ENCODE measurements around the gene NBPF1. TPM values are rescaled to one million over a fixed set of nuclear protein-coding genes. Genes with fewer than 3 reads are reported as not detected.
A peak's percentile ranks its signal among the peaks of the same experiment; 100 is the strongest.
"Not testable (repeated sequence)": the region's sequence is repeated elsewhere in the genome, so short reads cannot be mapped to it uniquely, and the experiment has no call there.

NBPF1 gene
- total RNA-seq, 2 donors from 2014 or later, result 39.2 to 42.5 TPM

- H3K4me3 Mint-ChIP-seq; H3K36me3 ChIP-seq (ENCODE audit: control insufficient read depth, insufficient read depth, low read length); H3K9ac ChIP-seq (ENCODE audit: extremely low read depth, low read length, poor library complexity, severe bottlenecking); H3K27me3 Mint-ChIP-seq (ENCODE audit: insufficient read depth); H3K9me3 ChIP-seq (ENCODE audit: control insufficient read depth, low read length); H3K4me1 ChIP-seq (ENCODE audit: control insufficient read depth, insufficient read depth, low read length); H3K36me3 Mint-ChIP-seq (ENCODE audit: low read depth); H3K27ac Mint-ChIP-seq; H3K4me3 ChIP-seq (ENCODE audit: low read length); H3K27me3 ChIP-seq (ENCODE audit: control insufficient read depth, insufficient read depth, low read length, poor library complexity, severe bottlenecking); DNase-seq; H3K4me1 Mint-ChIP-seq; H3K27ac ChIP-seq (ENCODE audit: low read depth, low read length); H3K9me3 Mint-ChIP-seq: not testable (repeated sequence)
- WGBS, 2 experiments (ENCODE audit: insufficient coverage in 1 of 2, insufficient read length in 1 of 2), result no CpG with 5 or more reads among the region's 1 CpG
These were observed 48.0 kb downstream of the NBPF1 start for GRCh38 chr1:16565324-16565723.

GRCh38 chr1:16561035-16561434, 52.3 kb downstream of the NBPF1 start:
- H3K36me3 Mint-ChIP-seq (ENCODE audit: low read depth); H3K36me3 ChIP-seq (ENCODE audit: control insufficient read depth, insufficient read depth, low read length); H3K4me1 ChIP-seq (ENCODE audit: control insufficient read depth, insufficient read depth, low read length); H3K9me3 ChIP-seq (ENCODE audit: control insufficient read depth, low read length); H3K9ac ChIP-seq (ENCODE audit: extremely low read depth, low read length, poor library complexity, severe bottlenecking); H3K27me3 ChIP-seq (ENCODE audit: control insufficient read depth, insufficient read depth, low read length, poor library complexity, severe bottlenecking); H3K9me3 Mint-ChIP-seq; H3K27me3 Mint-ChIP-seq (ENCODE audit: insufficient read depth); H3K27ac ChIP-seq (ENCODE audit: low read depth, low read length); H3K4me3 Mint-ChIP-seq; H3K27ac Mint-ChIP-seq; H3K4me1 Mint-ChIP-seq; H3K4me3 ChIP-seq (ENCODE audit: low read length): not testable (repeated sequence)
- WGBS, 2 experiments (ENCODE audit: insufficient coverage in 1 of 2, insufficient read length in 1 of 2), result 80% methylated on average over 1 of the region's 4 CpGs; no CpG with 5 or more reads in 1 of the 2 experiments
- peak; percentile 17 for DNase-seq

GRCh38 chr1:16560498-16560897, 52.9 kb downstream of the NBPF1 start:
- H3K27ac Mint-ChIP-seq; H3K4me3 ChIP-seq (ENCODE audit: low read length); H3K4me3 Mint-ChIP-seq; H3K4me1 ChIP-seq (ENCODE audit: control insufficient read depth, insufficient read depth, low read length); H3K36me3 Mint-ChIP-seq (ENCODE audit: low read depth); H3K27me3 ChIP-seq (ENCODE audit: control insufficient read depth, insufficient read depth, low read length, poor library complexity, severe bottlenecking); H3K27me3 Mint-ChIP-seq (ENCODE audit: insufficient read depth); H3K9me3 Mint-ChIP-seq; H3K27ac ChIP-seq (ENCODE audit: low read depth, low read length); H3K36me3 ChIP-seq (ENCODE audit: control insufficient read depth, insufficient read depth, low read length); H3K9me3 ChIP-seq (ENCODE audit: control insufficient read depth, low read length); DNase-seq; H3K9ac ChIP-seq (ENCODE audit: extremely low read depth, low read length, poor library complexity, severe bottlenecking); H3K4me1 Mint-ChIP-seq: not testable (repeated sequence)
- 87% methylated on average over 3 of the region's 6 CpGs; no CpG with 5 or more reads in 1 of the 2 experiments for whole genome bisulfite sequencing, 2 experiments (ENCODE audit: insufficient coverage in 1 of 2, insufficient read length in 1 of 2)

- not testable (repeated sequence) for H3K4me1 ChIP-seq (ENCODE audit: control insufficient read depth, insufficient read depth, low read length); H3K36me3 ChIP-seq (ENCODE audit: control insufficient read depth, insufficient read depth, low read length); H3K4me3 Mint-ChIP-seq; H3K9me3 ChIP-seq (ENCODE audit: control insufficient read depth, low read length); H3K4me3 ChIP-seq (ENCODE audit: low read length); H3K27me3 ChIP-seq (ENCODE audit: control insufficient read depth, insufficient read depth, low read length, poor library complexity, severe bottlenecking); H3K9me3 Mint-ChIP-seq; H3K36me3 Mint-ChIP-seq (ENCODE audit: low read depth); H3K4me1 Mint-ChIP-seq; H3K27ac ChIP-seq (ENCODE audit: low read depth, low read length); H3K9ac ChIP-seq (ENCODE audit: extremely low read depth, low read length, poor library complexity, severe bottlenecking); DNase-seq; H3K27me3 Mint-ChIP-seq (ENCODE audit: insufficient read depth); H3K27ac Mint-ChIP-seq
- no CpG with 5 or more reads among the region's 5 CpGs for WGBS, 2 experiments (ENCODE audit: insufficient coverage in 1 of 2, insufficient read length in 1 of 2)
These were observed 53.7 kb downstream of the NBPF1 start for GRCh38 chr1:16559688-16560087.

GRCh38 chr1:16557034-16557433, 56.3 kb downstream of the NBPF1 start:
- H3K9me3 ChIP-seq (ENCODE audit: control insufficient read depth, low read length), result not testable (repeated sequence)

GRCh38 chr1:16553244-16553643, 60.1 kb downstream of the NBPF1 start:
- H3K9ac ChIP-seq (ENCODE audit: extremely low read depth, low read length, poor library complexity, severe bottlenecking); DNase-seq; H3K9me3 ChIP-seq (ENCODE audit: control insufficient read depth, low read length); H3K27ac Mint-ChIP-seq; H3K27ac ChIP-seq (ENCODE audit: low read depth, low read length); H3K27me3 ChIP-seq (ENCODE audit: control insufficient read depth, insufficient read depth, low read length, poor library complexity, severe bottlenecking); H3K27me3 Mint-ChIP-seq (ENCODE audit: insufficient read depth); H3K4me3 ChIP-seq (ENCODE audit: low read length); H3K36me3 Mint-ChIP-seq (ENCODE audit: low read depth); H3K4me1 Mint-ChIP-seq; H3K4me3 Mint-ChIP-seq; H3K36me3 ChIP-seq (ENCODE audit: control insufficient read depth, insufficient read depth, low read length); H3K9me3 Mint-ChIP-seq; H3K4me1 ChIP-seq (ENCODE audit: control insufficient read depth, insufficient read depth, low read length): not testable (repeated sequence)
- 95 to 100% methylated on average over 3 to 8 of the region's 11 CpGs for WGBS, 2 experiments (ENCODE audit: insufficient coverage in 1 of 2, insufficient read length in 1 of 2)

More at GRCh38 chr1:16557034-16557433, 56.3 kb downstream of the NBPF1 start:
- not testable (repeated sequence) for H3K36me3 ChIP-seq (ENCODE audit: control insufficient read depth, insufficient read depth, low read length); H3K36me3 Mint-ChIP-seq (ENCODE audit: low read depth); H3K27ac ChIP-seq (ENCODE audit: low read depth, low read length); H3K4me1 ChIP-seq (ENCODE audit: control insufficient read depth, insufficient read depth, low read length); H3K27me3 Mint-ChIP-seq (ENCODE audit: insufficient read depth); H3K4me1 Mint-ChIP-seq; H3K9ac ChIP-seq (ENCODE audit: extremely low read depth, low read length, poor library complexity, severe bottlenecking); H3K27me3 ChIP-seq (ENCODE audit: control insufficient read depth, insufficient read depth, low read length, poor library complexity, severe bottlenecking); H3K4me3 Mint-ChIP-seq; H3K4me3 ChIP-seq (ENCODE audit: low read length); H3K27ac Mint-ChIP-seq; H3K9me3 Mint-ChIP-seq; DNase-seq
- no CpG with 5 or more reads among the region's 3 CpGs for WGBS, 2 experiments (ENCODE audit: insufficient coverage in 1 of 2, insufficient read length in 1 of 2)

- not testable (repeated sequence) for H3K27ac ChIP-seq (ENCODE audit: low read depth, low read length); H3K4me1 ChIP-seq (ENCODE audit: control insufficient read depth, insufficient read depth, low read length); H3K36me3 ChIP-seq (ENCODE audit: control insufficient read depth, insufficient read depth, low read length); H3K9ac ChIP-seq (ENCODE audit: extremely low read depth, low read length, poor library complexity, severe bottlenecking); H3K9me3 ChIP-seq (ENCODE audit: control insufficient read depth, low read length); DNase-seq; H3K9me3 Mint-ChIP-seq; H3K27me3 ChIP-seq (ENCODE audit: control insufficient read depth, insufficient read depth, low read length, poor library complexity, severe bottlenecking); H3K4me3 ChIP-seq (ENCODE audit: low read length); H3K4me3 Mint-ChIP-seq; H3K27me3 Mint-ChIP-seq (ENCODE audit: insufficient read depth); H3K4me1 Mint-ChIP-seq; H3K36me3 Mint-ChIP-seq (ENCODE audit: low read depth); H3K27ac Mint-ChIP-seq
- 88% methylated on average over 1 of the region's 1 CpG; no CpG with 5 or more reads in 1 of the 2 experiments for WGBS, 2 experiments (ENCODE audit: insufficient coverage in 1 of 2, insufficient read length in 1 of 2)
These were observed 63.0 kb downstream of the NBPF1 start for GRCh38 chr1:16550212-16550918.
